SU-DHL-6 (cell line): ENCODE data around the gene SMURF2.

ENCODE experiments used
- H2AFZ ChIP-seq: fragments of 200-600 bp; sonication (generic); 2 replicates; pipeline ENCODE4 v1.6.1; 2014; ENCODE audit warnings: low read depth, mild to moderate bottlenecking, moderate library complexity, mixed read lengths, antibody characterized with exemption, low read length; ENCODE audit not compliant: severe bottlenecking
- H3F3A ChIP-seq: fragments of 200-600 bp; shearing (Covaris generic); 2 replicates; pipeline ENCODE4 v1.6.0; 2016; ENCODE audit warnings: antibody characterized with exemption, mild to moderate bottlenecking; ENCODE audit not compliant: insufficient read depth
- H3K27ac ChIP-seq: fragments of 200-600 bp; sonication (generic); 2 replicates; pipeline ENCODE4 v1.5.1; 2016; ENCODE audit warnings: low read depth, mild to moderate bottlenecking, low read length, moderate library complexity, mixed read lengths
- H3K27me3 ChIP-seq: fragments of 200-600 bp; sonication (generic), shearing (Covaris generic); 2 replicates; pipeline ENCODE4 v1.6.0; 2014; ENCODE audit warnings: mild to moderate bottlenecking, low read length
- H3K36me3 ChIP-seq: fragments of 200-600 bp; sonication (generic); 2 replicates; pipeline ENCODE4 v1.6.1; 2014; ENCODE audit warnings: mild to moderate bottlenecking, low read length, mixed read lengths
- H3K4me2 ChIP-seq: fragments of 300-600, 200-600 bp; shearing (Covaris generic), sonication (generic); 2 replicates; pipeline ENCODE4 v1.6.0; 2014; ENCODE audit warnings: low read length, low read depth, mild to moderate bottlenecking; ENCODE audit not compliant: poor library complexity, severe bottlenecking
- H3K4me3 ChIP-seq: fragments of 200-600 bp; sonication (generic); 2 replicates; pipeline ENCODE4 v1.5.1; 2014; ENCODE audit warnings: antibody characterized with exemption, low read length, mild to moderate bottlenecking, mixed read lengths; ENCODE audit not compliant: insufficient read depth, poor library complexity, severe bottlenecking
- H3K79me2 ChIP-seq: fragments of 200-600 bp; sonication (generic); 2 replicates; pipeline ENCODE4 v1.6.1; 2014; ENCODE audit warnings: mild to moderate bottlenecking, low read length, moderate library complexity; ENCODE audit not compliant: insufficient read depth
- H3K9ac ChIP-seq: fragments of 200-600 bp; sonication (generic); 2 replicates; pipeline ENCODE4 v1.7.0; 2014; ENCODE audit warnings: mild to moderate bottlenecking, low read length
- H3K9me2 ChIP-seq: fragments of 200-600 bp; sonication (generic); replicated peaks from 2 replicates; pipeline ENCODE4 v1.6.1; 2014; ENCODE audit warnings: low read length; ENCODE audit not compliant: insufficient read depth
- H3K9me3 ChIP-seq: fragments of 200-600 bp; sonication (generic); 2 replicates; pipeline ENCODE4 v1.6.1; 2014; ENCODE audit warnings: low read length, mixed read lengths; ENCODE audit not compliant: insufficient read depth
- H4K20me1 ChIP-seq: fragments of 200-600 bp; sonication (generic); 2 replicates; pipeline ENCODE4 v1.6.1; 2014; ENCODE audit warnings: low read depth, mild to moderate bottlenecking, antibody characterized with exemption, low read length, moderate library complexity, mixed read lengths
- EZH2phosphoT487 ChIP-seq: fragments of 200-600 bp; sonication (generic), shearing (Covaris generic); conservative IDR thresholded peaks from 2 replicates; pipeline ENCODE4 v1.6.1; 2018; ENCODE audit warnings: mild to moderate bottlenecking, antibody characterized with exemption, low read length, moderate library complexity, mixed read lengths
- TF ChIP-seq, protein P1 (sequence below): fragments of 200-600 bp; sonication (generic); IDR thresholded peaks from one replicate; pipeline ENCODE4 v1.5.1; 2017; ENCODE audit warnings: antibody characterized with exemption, mild to moderate bottlenecking, low read length, moderate library complexity; ENCODE audit not compliant: insufficient read depth, poor library complexity, severe bottlenecking

SMURF2 gene

DNA sequence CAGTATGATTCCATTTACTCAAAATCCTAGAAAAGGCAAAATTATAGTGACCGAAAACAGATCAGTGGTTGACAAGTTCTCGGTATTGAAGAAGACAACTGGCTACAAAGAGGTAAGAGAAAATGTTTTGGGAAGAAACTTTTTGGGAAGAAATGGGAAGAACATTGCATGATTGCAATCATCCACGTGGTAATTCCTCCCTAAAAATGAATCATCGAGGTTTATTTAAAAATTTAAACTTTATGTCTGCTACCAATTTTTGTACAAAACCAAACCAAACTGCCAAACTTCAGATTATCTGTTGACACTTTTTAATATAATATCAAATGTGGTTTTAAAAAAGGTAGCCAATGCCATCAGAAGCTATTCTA is 8.1 kb downstream of the SMURF2 start:
- Histone ChIP-seq H3K9me3 (0 out of 2 replicates have a peak, but pooled peaks cover 8% of the 10 kb centered on the region), H3F3A (no peaks in the 10 kb centered on the region; the same call in 1 of the 2 replicates), H3K79me2 (peaks cover 41% of the 10 kb centered on the region), H3K9ac (no peak overlapping the region), H2AFZ (no peak overlapping the region), H3K27me3 (no peaks in the 10 kb centered on the region), H3K4me3 (no peak overlapping the region), H3K36me3 (peaks cover 7% of the 10 kb centered on the region; the same call in 1 of the 2 replicates), H3K4me2 (no peak overlapping the region), H3K9me2 (no peaks in the 10 kb centered on the region), H4K20me1 (peaks cover 5% of the 10 kb centered on the region), H3K27ac (no peak overlapping the region)
- TF ChIP-seq, protein P1, sequence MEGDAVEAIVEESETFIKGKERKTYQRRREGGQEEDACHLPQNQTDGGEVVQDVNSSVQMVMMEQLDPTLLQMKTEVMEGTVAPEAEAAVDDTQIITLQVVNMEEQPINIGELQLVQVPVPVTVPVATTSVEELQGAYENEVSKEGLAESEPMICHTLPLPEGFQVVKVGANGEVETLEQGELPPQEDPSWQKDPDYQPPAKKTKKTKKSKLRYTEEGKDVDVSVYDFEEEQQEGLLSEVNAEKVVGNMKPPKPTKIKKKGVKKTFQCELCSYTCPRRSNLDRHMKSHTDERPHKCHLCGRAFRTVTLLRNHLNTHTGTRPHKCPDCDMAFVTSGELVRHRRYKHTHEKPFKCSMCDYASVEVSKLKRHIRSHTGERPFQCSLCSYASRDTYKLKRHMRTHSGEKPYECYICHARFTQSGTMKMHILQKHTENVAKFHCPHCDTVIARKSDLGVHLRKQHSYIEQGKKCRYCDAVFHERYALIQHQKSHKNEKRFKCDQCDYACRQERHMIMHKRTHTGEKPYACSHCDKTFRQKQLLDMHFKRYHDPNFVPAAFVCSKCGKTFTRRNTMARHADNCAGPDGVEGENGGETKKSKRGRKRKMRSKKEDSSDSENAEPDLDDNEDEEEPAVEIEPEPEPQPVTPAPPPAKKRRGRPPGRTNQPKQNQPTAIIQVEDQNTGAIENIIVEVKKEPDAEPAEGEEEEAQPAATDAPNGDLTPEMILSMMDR = no peak
- TF ChIP-seq EZH2phosphoT487 = no peak

DNA sequence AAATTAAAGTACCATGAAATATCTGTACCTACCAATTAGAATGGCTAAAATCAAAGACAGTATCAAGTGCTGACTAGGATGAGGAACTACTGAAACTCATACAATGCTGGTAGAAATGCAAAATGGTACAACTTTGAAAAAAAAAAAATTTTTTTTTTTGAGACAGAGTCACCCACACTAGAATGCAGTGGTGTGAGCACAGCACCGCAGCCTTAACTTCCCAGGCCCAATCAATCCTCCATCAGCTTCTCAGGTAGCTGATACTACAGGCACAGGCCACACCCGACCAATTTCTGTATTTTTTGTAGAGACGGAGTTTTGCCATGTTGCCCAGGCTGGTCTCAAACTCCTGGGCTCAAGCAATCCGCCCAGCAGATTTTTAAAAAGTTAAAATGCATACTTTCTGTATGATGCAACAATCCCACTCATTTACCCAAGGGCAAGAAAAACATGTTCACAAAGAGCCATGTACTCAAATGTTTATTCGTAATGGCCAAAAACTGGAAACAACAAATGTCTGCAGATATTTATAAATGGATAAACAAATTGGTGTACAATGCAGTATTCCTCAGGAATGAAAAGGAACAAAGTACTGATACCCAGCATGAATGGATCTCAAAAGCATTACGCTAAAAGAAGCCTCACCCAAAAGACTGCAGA is 8.7 kb downstream of the SMURF2 start:
- H3K79me2 ChIP-seq = peaks cover 41% of the 10 kb centered on the region
- TF ChIP-seq, protein P1 = no peak
- H3K27me3 ChIP-seq = no peaks in the 10 kb centered on the region
- H3K9ac ChIP-seq = no peak overlapping the region
- H4K20me1 ChIP-seq = peaks cover 2% of the 10 kb centered on the region; the same call in 1 of the 2 replicates
- peaks cover 7% of the 10 kb centered on the region; the same call in 1 of the 2 replicates for H3K36me3 ChIP-seq
- H3F3A ChIP-seq = no peaks in the 10 kb centered on the region; the same call in 1 of the 2 replicates
- no peaks in the 10 kb centered on the region for H3K9me2 ChIP-seq
- no peak overlapping the region for H3K4me2 ChIP-seq
- 0 out of 2 replicates have a peak, but pooled peaks cover 8% of the 10 kb centered on the region for H3K9me3 ChIP-seq
- no peak overlapping the region for H2AFZ ChIP-seq
- no peak overlapping the region for H3K27ac ChIP-seq
- no peak overlapping the region for H3K4me3 ChIP-seq

- no peaks in the 10 kb centered on the region; the same call in 1 of the 2 replicates for H3F3A ChIP-seq
- no peaks in the 10 kb centered on the region for H3K9me2 ChIP-seq
- 0 out of 2 replicates have a peak, but pooled peaks cover 8% of the 10 kb centered on the region for H3K9me3 ChIP-seq
- H4K20me1 ChIP-seq = peaks cover 2% of the 10 kb centered on the region; the same call in 1 of the 2 replicates
- H3K36me3 ChIP-seq = peaks cover 7% of the 10 kb centered on the region; the same call in 1 of the 2 replicates
- no peak overlapping the region for H2AFZ ChIP-seq
- peaks cover 29% of the 10 kb centered on the region for H3K79me2 ChIP-seq
- H3K9ac ChIP-seq = no peak overlapping the region
- H3K4me3 ChIP-seq = no peak overlapping the region
- no peak overlapping the region for H3K27ac ChIP-seq
- no peak for TF ChIP-seq EZH2phosphoT487
- TF ChIP-seq, protein P1 = no peak
- H3K27me3 ChIP-seq = no peaks in the 10 kb centered on the region
- H3K4me2 ChIP-seq = no peak overlapping the region
Observed at GRCh38 chr17:64651889-64652288, 10.2 kb downstream of the SMURF2 start.
